Measurements from ENCODE around the gene PIH1D1. TPM values are rescaled to one million over a fixed set of nuclear protein-coding genes. Genes with fewer than 3 reads are reported as not detected.
A peak's percentile ranks its signal among the peaks of the same experiment; 100 is the strongest.

The PIH1D1 gene
- total and polyA plus RNA-seq, 2 of the 8 experiments (the other 6 are each of a cell fraction or from before 2014, with no cell fraction given) = 146 to 195 TPM

DNA sequence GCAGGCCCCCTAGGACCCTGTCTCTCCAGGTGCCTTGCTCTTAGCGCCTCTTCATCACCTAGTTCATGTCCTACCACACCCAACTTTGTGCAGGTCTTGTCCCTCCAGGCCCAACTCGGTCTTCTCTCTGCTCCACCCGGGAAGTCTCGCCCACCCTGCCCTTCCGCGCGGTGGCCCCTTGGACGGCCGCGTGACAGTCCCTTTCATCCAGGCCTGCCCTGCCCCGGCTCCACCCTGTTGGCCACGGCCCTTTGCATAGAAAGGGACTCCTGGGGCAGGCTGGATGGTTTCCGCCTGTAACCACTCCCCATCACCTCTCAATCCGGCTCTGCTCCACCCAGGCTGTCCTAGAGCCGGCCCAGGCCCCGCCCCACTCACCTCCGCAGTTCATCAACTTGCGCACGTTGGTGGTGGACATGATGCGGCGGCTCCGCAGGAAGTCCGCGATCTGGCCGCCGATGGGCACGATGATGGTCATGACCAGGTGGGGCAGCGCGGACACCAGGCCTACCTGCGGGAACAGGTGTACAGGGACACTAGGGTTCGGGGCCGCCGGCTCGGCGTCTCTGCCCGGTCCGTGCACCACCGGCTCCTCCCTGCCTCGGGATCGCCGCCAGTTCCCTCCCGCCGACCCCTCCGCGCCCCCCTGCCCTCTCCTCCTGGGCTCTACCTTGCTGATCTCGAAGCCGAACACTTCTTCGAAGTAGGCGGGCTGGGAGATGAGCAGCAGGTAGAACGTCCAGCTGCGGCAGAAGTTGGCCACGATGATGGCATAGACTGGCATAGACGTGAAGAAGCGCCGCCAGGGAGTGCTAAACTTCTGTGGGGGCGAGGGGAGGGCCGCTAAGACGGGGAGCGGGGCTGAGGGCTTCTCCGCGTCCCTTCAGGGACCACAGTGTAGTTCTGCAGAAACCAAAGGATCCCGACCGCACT, 19.2 kb downstream of the PIH1D1 start:
- H3K4me1 ChIP-seq (replicated peaks in 1 of 4; ENCODE audit: control insufficient read depth in 3 of 4, insufficient read depth in 4 of 4, low read length in 3 of 4) = peaks cover 0 to 28% (median 23%) of the 10 kb centered on the region in 4 experiments; a peak in 6 of 7 replicates
- FAIRE-seq (no peak), DNase-seq (ENCODE audit: low read depth in 1 of 2, low spot score in 2 of 2) (peak in 1 of 2 experiments; percentile 78)
- H3K56ac ChIP-seq (replicated peaks; ENCODE audit: insufficient read length, low read depth, low read length) = no peak overlapping the region
- H3K18ac ChIP-seq (ENCODE audit: extremely low read depth, low read length) = peak overlapping the region; percentile 78
- peak overlapping the region; percentile 32 to 63 (median 46) for H3K4me3 ChIP-seq (ENCODE audit: extremely low read depth in 1 of 4, insufficient read depth in 2 of 4, low read depth in 3 of 4, low read length in 4 of 4)
- H3K79me2 ChIP-seq (ENCODE audit: control insufficient read depth in 1 of 2, insufficient read depth in 2 of 2, low read length in 2 of 2) = no peaks in the 10 kb centered on the region
- no peak overlapping the region for H3K23ac ChIP-seq (ENCODE audit: insufficient read length)
- H3K4me2 ChIP-seq (ENCODE audit: insufficient read depth in 1 of 2, low read depth in 2 of 2, low read length in 2 of 2) = peak overlapping the region; percentile 77 to 89
- no peak overlapping the region for H4K5ac ChIP-seq (ENCODE audit: insufficient read length, low read depth, low read length)
- no peak overlapping the region for H3K9ac ChIP-seq (replicated peaks in 1 of 4; ENCODE audit: extremely low read depth in 1 of 4, low read depth in 3 of 4, low read length in 3 of 4)
- H4K8ac ChIP-seq (ENCODE audit: extremely low read depth, insufficient read depth, low read length) = no peak overlapping the region; the same call in 1 of the 2 replicates
- peak overlapping the region; percentile 80; the same call in 1 of the 2 replicates for H2BK12ac ChIP-seq (ENCODE audit: low read depth, low read length)
- no peak overlapping the region for H3K4ac ChIP-seq (replicated peaks; ENCODE audit: insufficient read length, low read depth, low read length)
- no peaks in the 10 kb centered on the region for H3K36me3 ChIP-seq (ENCODE audit: control insufficient read depth in 2 of 4, insufficient read depth in 4 of 4, low read length in 3 of 4)
- no peak overlapping the region; the same call in 1 of the 2 replicates for H2BK15ac ChIP-seq (ENCODE audit: low read length)
- H2BK5ac ChIP-seq (ENCODE audit: low read depth, low read length) = no peak overlapping the region
- H2BK20ac ChIP-seq (ENCODE audit: low read length) = no peak overlapping the region
- no peak overlapping the region for H3K27ac ChIP-seq (ENCODE audit: low read depth, low read length)
- H4K91ac ChIP-seq (replicated peaks; ENCODE audit: insufficient read length, low read length) = peak overlapping the region; percentile 17
- POLR2A ChIA-PET (ENCODE audit: partially characterized antibody) = interaction anchor here (0.9 to 2.2 kb wide), 3 partner anchors 9 to 43 kb away, joined by 3 to 6 read pairs (median 4); partner anchors contain the start of gene SLC17A7
- H3K79me1 ChIP-seq (ENCODE audit: low read depth, low read length) = no peaks in the 10 kb centered on the region
- H2AFZ ChIP-seq (ENCODE audit: low read length) = no peak overlapping the region
- no peaks in the 10 kb centered on the region for H4K20me1 ChIP-seq (replicated peaks in 1 of 2; ENCODE audit: control insufficient read depth in 1 of 2, insufficient read depth in 2 of 2, low read length in 2 of 2)
- CTCF ChIA-PET (ENCODE audit: partially characterized antibody) = interaction anchor here (1.0 to 4.7 kb wide), 5 partner anchors 8 to 40 kb away, joined by 3 to 38 read pairs (median 5); partner anchors contain the start of genes GFY and PTH2
- peaks cover 0 to 2% of the 10 kb centered on the region in 2 experiments; a peak in 1 of 4 replicates for H3K9me3 ChIP-seq (ENCODE audit: insufficient read depth in 2 of 2, low read depth in 1 of 2, low read length in 1 of 2)
- peaks cover 18% of the 10 kb centered on the region for H3K23me2 ChIP-seq (ENCODE audit: low read depth, low read length)
- WGBS, 2 experiments (ENCODE audit: extremely low coverage in 1 of 2, insufficient coverage in 1 of 2, insufficient read length in 1 of 2, insufficient replicate concordance in 2 of 2, low coverage in 1 of 2, low lambda C conversion rate in 2 of 2, missing lambda C conversion rate in 1 of 2) = 21% methylated on average over 39 of the region's 63 CpGs; no CpG with 5 or more reads in 1 of the 2 experiments
- no peak overlapping the region for H2BK120ac ChIP-seq (replicated peaks; ENCODE audit: low read depth, low read length)
- peaks cover 11 to 35% (median 29%) of the 10 kb centered on the region in 4 experiments; a peak in 6 of 7 replicates for H3K27me3 ChIP-seq (replicated peaks in 1 of 4; ENCODE audit: control insufficient read depth in 3 of 4, extremely low read depth in 1 of 4, insufficient read depth in 3 of 4, low read length in 3 of 4)
- no peak overlapping the region for H2AK5ac ChIP-seq (ENCODE audit: low read depth, low read length)
- no peak overlapping the region for H3K14ac ChIP-seq (ENCODE audit: insufficient read length)
- 0 out of 2 replicates have a peak, but pooled peaks have one; percentile 43 for TF ChIP-seq TAF1 (IDR thresholded peaks at IDR 0.05; ENCODE audit: low read depth, low read length)
- peak; percentile 24 for TF ChIP-seq TAF7 (optimal IDR thresholded peaks at IDR 0.05; ENCODE audit: borderline replicate concordance, low read depth, low read length)
- TF ChIP-seq SIN3A (conservative IDR thresholded peaks at IDR 0.05 in 1 of 2, IDR thresholded peaks at IDR 0.05 in 1 of 2; ENCODE audit: low read depth in 1 of 2, low read length in 2 of 2) = no peak
- TF ChIP-seq FOSL1 (IDR thresholded peaks at IDR 0.05; ENCODE audit: insufficient read depth, low read depth, low read length) = no peak
- TF ChIP-seq SP1 (IDR thresholded peaks at IDR 0.05; ENCODE audit: low read depth, low read length) = no peak
- no peak for TF ChIP-seq CBX8 (IDR thresholded peaks at IDR 0.05; ENCODE audit: borderline replicate concordance, low read depth, low read length)
- TF ChIP-seq SP2 (IDR thresholded peaks at IDR 0.05; ENCODE audit: low read length) = no peak
- no peak for TF ChIP-seq PHF8 (conservative IDR thresholded peaks at IDR 0.05; ENCODE audit: low read depth, low read length)
- TF ChIP-seq RFX5 (IDR thresholded peaks at IDR 0.05; ENCODE audit: borderline replicate concordance, low read depth, low read length) = no peak
- no peak for TF ChIP-seq RNF2 (IDR thresholded peaks at IDR 0.05; ENCODE audit: borderline replicate concordance, low read depth, low read length, missing control alignments, poor library complexity, severe bottlenecking)

Data from H1 (cell line).